Measurements from ENCODE around the gene CASP9.
"Not testable (repeated sequence)": the region's sequence is repeated elsewhere in the genome, so short reads cannot be mapped to it uniquely, and the experiment has no call there.

The CASP9 gene

DNA sequence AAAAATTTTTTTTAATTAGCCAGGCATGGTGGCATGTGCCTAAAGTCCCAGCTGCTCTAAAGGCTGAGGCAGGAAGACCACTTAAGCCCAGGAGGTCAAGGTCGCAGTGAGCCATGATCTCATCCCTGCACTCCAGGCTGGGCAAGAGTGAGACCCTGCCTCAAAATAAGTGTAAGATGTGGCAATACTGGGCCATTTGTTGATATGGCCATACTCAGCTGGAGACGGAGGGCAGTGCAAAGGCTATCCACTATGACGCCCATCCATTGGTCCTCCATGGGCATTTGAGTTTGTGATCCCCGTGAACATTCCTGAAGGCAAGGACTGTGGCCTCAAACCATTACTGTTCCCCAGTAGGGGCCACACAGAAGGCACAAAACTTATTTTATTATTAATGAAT lies 1.5 kb downstream of the CASP9 start:
- H3K27ac ChIP-seq: no peak overlapping the region
- no peak for DNase-seq (ENCODE audit: low spot score)
- TF ChIP-seq, protein P1, sequence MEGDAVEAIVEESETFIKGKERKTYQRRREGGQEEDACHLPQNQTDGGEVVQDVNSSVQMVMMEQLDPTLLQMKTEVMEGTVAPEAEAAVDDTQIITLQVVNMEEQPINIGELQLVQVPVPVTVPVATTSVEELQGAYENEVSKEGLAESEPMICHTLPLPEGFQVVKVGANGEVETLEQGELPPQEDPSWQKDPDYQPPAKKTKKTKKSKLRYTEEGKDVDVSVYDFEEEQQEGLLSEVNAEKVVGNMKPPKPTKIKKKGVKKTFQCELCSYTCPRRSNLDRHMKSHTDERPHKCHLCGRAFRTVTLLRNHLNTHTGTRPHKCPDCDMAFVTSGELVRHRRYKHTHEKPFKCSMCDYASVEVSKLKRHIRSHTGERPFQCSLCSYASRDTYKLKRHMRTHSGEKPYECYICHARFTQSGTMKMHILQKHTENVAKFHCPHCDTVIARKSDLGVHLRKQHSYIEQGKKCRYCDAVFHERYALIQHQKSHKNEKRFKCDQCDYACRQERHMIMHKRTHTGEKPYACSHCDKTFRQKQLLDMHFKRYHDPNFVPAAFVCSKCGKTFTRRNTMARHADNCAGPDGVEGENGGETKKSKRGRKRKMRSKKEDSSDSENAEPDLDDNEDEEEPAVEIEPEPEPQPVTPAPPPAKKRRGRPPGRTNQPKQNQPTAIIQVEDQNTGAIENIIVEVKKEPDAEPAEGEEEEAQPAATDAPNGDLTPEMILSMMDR (IDR thresholded peaks at IDR 0.05): no peak
- no peak overlapping the region for H3K4me3 ChIP-seq

- not testable (repeated sequence) for DNase-seq (ENCODE audit: low spot score)
These were observed 2.7 kb downstream of the CASP9 start for GRCh38 chr1:15521206-15521906.

GRCh38 chr1:15519625-15520024 lies 4.4 kb downstream of the CASP9 start:
- Histone ChIP-seq H3K27ac (no peak overlapping the region), H3K4me3 (no peak overlapping the region)
- TF ChIP-seq, protein P1 (IDR thresholded peaks at IDR 0.05): no peak
- DNase-seq (ENCODE audit: low spot score): no peak

More at GRCh38 chr1:15521206-15521906, 2.7 kb downstream of the CASP9 start:
- not testable (repeated sequence) for H3K4me3 ChIP-seq, H3K27ac ChIP-seq

- TF ChIP-seq, protein P1 (IDR thresholded peaks at IDR 0.05): no peak
- H3K27ac ChIP-seq: no peak overlapping the region
- DNase-seq (ENCODE audit: low spot score): peak; percentile 8
- H3K4me3 ChIP-seq: no peak overlapping the region
These were observed 8.9 kb downstream of the CASP9 start for GRCh38 chr1:15515022-15515663.

- not testable (repeated sequence) for H3K27ac ChIP-seq; H3K4me3 ChIP-seq; DNase-seq (ENCODE audit: low spot score)
These were observed 9.5 kb downstream of the CASP9 start for GRCh38 chr1:15514557-15514956.

DNA sequence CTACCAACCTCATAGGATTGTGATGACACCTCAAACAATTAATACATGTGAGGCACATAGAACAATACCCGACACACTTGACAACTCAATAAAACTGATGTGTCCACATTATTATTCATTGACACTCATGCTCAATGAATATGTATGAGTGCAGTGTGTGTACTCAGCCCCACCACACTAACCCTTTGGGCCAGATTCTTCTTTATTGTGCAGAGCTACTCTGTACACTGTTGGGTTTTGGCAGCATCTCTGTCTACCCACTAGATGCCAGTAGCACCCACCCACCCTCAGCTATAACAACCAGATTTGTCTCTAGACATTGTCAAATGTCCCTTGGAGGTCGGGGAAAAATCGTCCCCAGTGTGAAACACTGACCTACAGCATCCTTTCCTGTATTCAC lies 10.1 kb downstream of the CASP9 start:
- Histone ChIP-seq H3K27ac (no peak overlapping the region), H3K4me3 (no peak overlapping the region)
- TF ChIP-seq, protein P1 (IDR thresholded peaks at IDR 0.05): no peak
- DNase-seq (ENCODE audit: low spot score): no peak

DNA sequence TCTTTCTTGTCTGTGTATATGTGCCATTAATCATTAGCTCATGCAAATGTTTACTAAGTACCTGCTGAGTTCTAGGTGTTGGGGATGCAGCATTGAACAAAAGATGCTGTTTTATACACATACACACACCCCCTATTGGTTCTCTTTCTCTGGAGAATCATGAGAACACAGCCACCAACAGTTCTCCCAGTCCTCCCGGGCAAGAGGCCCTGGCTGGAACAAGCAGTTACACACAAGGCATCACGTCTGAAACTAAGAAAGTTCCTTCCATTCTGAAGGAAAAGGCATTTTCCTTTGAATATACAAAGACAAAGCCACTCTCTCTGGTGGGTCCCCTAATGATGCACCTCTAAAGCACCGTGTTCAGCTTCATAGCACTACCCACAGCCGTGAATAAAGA lies 10.8 kb downstream of the CASP9 start:
- TF ChIP-seq, protein P1 (IDR thresholded peaks at IDR 0.05): no peak
- no peak overlapping the region for H3K27ac ChIP-seq

More for the DNA sequence above, 10.8 kb downstream of the CASP9 start:
- DNase-seq (ENCODE audit: low spot score): no peak
- no peak overlapping the region for H3K4me3 ChIP-seq
